ENCODE results near the gene UIMC1.
"Not testable (repeated sequence)": the region's sequence is repeated elsewhere in the genome, so short reads cannot be mapped to it uniquely, and the experiment has no call there.

The UIMC1 gene

GRCh38 chr5:176994460-176995121, 12.0 kb downstream of the UIMC1 start:
- Mint-ChIP-seq H3K4me3 (no peak overlapping the region), H3K27me3 (no peaks in the 10 kb centered on the region), H3K27ac (no peak overlapping the region), H3K9me3 (no peaks in the 10 kb centered on the region), H3K4me1 (peaks cover 21% of the 10 kb centered on the region)
- ATAC-seq, result no peak
- no peak for DNase-seq

DNA sequence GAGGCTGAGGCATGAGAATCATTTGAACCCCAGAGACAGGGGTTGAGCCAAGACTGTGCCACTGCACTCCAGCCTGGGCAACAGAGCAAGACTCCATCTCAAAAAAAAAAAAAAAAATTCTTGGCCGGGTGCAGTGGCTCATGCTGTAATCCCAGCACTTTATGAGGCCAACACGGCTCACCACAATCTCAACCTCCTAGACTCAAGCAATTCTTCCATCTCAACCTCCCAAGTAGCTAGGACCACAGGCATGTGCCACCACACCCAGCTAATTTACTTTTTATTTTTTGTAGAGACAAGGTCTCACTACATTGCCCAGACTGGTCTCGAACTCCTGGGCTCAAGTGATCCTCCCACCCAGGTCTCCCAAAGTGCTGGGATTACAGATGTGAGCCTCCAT, 13.5 kb downstream of the UIMC1 start:
- H3K27ac Mint-ChIP-seq, H3K9me3 Mint-ChIP-seq, ATAC-seq, H3K27me3 Mint-ChIP-seq, DNase-seq, H3K4me3 Mint-ChIP-seq: not testable (repeated sequence)
- H3K4me1 Mint-ChIP-seq, result peaks cover 24% of the 10 kb centered on the region

DNA sequence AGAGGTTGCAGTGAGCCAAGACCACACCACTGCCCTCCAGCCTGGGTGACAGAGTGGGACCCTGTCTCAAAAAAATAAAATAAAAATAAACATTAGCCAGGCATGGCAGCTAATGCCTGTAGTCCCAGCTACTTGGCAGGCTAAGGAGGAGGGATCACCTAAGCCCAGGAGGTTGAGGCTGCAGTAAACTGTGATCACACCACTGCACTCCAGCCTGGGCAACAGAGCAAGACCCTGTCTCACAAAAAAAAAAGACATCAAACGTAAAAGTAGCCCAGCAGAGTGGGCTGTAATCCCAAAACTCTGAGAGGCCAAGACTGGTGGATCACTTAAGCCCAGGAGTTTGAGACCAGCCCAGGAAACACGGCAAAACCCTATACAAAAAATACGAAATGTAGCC, 19.0 kb downstream of the UIMC1 start:
- no peaks in the 10 kb centered on the region for H3K27me3 Mint-ChIP-seq
- no peak for DNase-seq
- peaks cover 31% of the 10 kb centered on the region for H3K4me1 Mint-ChIP-seq
- no peak for ATAC-seq
- H3K9me3 Mint-ChIP-seq, result no peaks in the 10 kb centered on the region
- H3K4me3 Mint-ChIP-seq, result no peak overlapping the region
- no peak overlapping the region for H3K27ac Mint-ChIP-seq

GRCh38 chr5:176986280-176986679, 20.3 kb downstream of the UIMC1 start:
- Mint-ChIP-seq H3K9me3 (no peaks in the 10 kb centered on the region), H3K4me1 (peaks cover 30% of the 10 kb centered on the region)
- ATAC-seq, result no peak

DNA sequence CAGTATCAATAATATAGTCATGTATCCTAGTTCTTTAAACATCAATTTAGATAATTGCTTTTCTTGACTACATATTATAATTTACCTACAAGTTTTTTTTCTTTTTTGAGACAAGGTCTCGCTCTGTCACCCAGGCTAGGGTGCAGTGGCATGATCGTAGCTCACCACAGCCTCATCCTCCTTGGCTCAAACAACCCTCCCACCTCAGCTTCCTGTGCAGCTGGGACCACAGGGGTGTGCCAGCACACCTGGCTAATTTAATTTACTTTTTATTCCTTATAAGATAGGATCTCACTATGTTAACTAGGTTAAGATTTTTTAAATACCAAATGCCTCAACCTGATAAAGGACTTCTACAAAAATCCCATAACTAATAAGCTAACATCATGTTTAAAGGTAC, 21.1 kb downstream of the UIMC1 start:
- ATAC-seq, result peak; percentile 80
- no peaks in the 10 kb centered on the region for H3K9me3 Mint-ChIP-seq
- no peak for DNase-seq
- H3K4me3 Mint-ChIP-seq, result no peak overlapping the region
- peaks cover 30% of the 10 kb centered on the region for H3K4me1 Mint-ChIP-seq
- no peaks in the 10 kb centered on the region for H3K27me3 Mint-ChIP-seq
- H3K27ac Mint-ChIP-seq, result peak overlapping the region in 1 of 2 donors; percentile 67

More at GRCh38 chr5:176986280-176986679, 20.3 kb downstream of the UIMC1 start:
- no peak for DNase-seq
- Mint-ChIP-seq H3K27me3 (no peaks in the 10 kb centered on the region), H3K4me3 (no peak overlapping the region), H3K27ac (no peak overlapping the region)

DNA sequence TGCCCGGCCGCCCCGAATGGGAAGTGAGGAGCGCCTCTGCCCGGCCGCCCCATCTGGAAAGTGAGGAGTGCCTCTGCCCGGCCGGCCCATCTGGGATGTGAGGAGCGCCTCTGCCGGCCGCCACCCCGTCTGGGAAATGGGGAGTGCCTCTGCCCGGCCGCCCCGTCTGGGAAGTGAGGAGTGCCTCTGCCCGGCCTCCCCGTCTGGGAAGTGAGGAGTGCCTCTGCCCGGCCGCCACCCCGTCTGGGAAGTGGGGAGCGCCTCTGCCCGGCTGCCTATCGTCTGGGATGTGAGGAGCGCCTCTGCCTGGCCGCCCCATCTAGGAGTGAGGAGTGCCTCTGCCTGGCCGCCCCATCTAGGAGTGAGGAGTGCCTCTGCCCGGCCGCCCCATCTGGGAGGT, 22.4 kb downstream of the UIMC1 start:
- not testable (repeated sequence) for ATAC-seq, H3K27me3 Mint-ChIP-seq, H3K9me3 Mint-ChIP-seq, H3K4me3 Mint-ChIP-seq, DNase-seq
- peaks cover 30% of the 10 kb centered on the region for H3K4me1 Mint-ChIP-seq
- H3K27ac Mint-ChIP-seq, result peak overlapping the region in 1 of 2 donors; percentile 28

DNA sequence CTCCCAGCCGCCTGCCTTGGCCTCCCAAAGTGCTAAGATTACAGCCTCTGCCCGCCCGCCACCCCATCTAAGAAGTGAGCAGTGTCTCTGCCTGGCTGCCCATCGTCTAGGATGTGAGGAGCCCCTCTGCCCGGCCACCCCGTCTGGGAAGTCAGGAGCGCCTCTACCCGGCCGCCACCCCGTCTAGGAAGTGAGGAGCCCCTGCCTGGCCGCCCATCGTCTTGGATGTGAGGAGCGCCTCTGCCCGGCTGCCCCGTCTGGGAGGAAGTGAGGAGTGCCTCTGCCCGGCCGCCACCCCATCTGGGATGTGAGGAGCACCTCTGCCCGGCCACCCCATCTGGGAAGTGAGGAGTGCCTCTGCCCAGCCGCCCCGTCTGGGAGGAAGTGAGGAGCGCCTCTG, 23.0 kb downstream of the UIMC1 start:
- not testable (repeated sequence) for H3K27ac Mint-ChIP-seq, H3K27me3 Mint-ChIP-seq, H3K4me3 Mint-ChIP-seq, ATAC-seq, H3K9me3 Mint-ChIP-seq, DNase-seq
- peaks cover 28% of the 10 kb centered on the region for H3K4me1 Mint-ChIP-seq

GRCh38 chr5:176983112-176983511, 23.5 kb downstream of the UIMC1 start:
- H3K4me3 Mint-ChIP-seq, DNase-seq, ATAC-seq, H3K27me3 Mint-ChIP-seq, H3K27ac Mint-ChIP-seq, H3K9me3 Mint-ChIP-seq: not testable (repeated sequence)
- H3K4me1 Mint-ChIP-seq, result peaks cover 24% of the 10 kb centered on the region

- peaks cover 12% of the 10 kb centered on the region for H3K4me1 Mint-ChIP-seq
- no peaks in the 10 kb centered on the region for H3K9me3 Mint-ChIP-seq
- DNase-seq (no peak), ATAC-seq (no peak)
- no peaks in the 10 kb centered on the region for H3K27me3 Mint-ChIP-seq
- H3K27ac Mint-ChIP-seq, result peak overlapping the region in 1 of 2 donors; percentile 54
- H3K4me3 Mint-ChIP-seq, result no peak overlapping the region
Measured at GRCh38 chr5:176980818-176981217, 25.8 kb downstream of the UIMC1 start.

- ATAC-seq (no peak), DNase-seq (no peak)
- Mint-ChIP-seq H3K27me3 (no peaks in the 10 kb centered on the region), H3K4me1 (peaks cover 13% of the 10 kb centered on the region), H3K27ac (no peak overlapping the region), H3K9me3 (no peaks in the 10 kb centered on the region), H3K4me3 (no peak overlapping the region)
Measured at GRCh38 chr5:176979669-176980068, 26.9 kb downstream of the UIMC1 start.

DNA sequence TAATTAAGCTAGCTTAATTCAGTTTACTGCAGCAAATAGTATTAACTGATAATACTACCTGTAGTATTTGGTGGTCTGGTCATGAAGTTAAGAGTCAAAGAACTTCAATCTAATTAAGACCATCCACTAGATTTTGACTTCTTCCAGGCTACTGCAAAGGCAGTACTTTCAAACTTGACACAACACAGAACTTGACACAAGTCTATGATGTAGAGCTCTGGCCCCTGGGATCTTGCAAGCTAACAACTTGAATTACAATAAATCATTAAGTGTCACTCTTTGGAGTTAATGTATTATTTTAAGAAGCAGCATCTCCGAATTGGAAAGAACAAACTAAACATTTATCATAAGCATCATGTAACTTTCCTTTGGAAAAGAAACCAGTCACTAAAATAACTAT, 40.9 kb downstream of the UIMC1 start:
- ATAC-seq (no peak), DNase-seq (no peak)
- no peaks in the 10 kb centered on the region for H3K4me1 Mint-ChIP-seq
- H3K27me3 Mint-ChIP-seq, result no peaks in the 10 kb centered on the region
- no peak overlapping the region for H3K4me3 Mint-ChIP-seq
- H3K27ac Mint-ChIP-seq, result no peak overlapping the region
- H3K9me3 Mint-ChIP-seq, result no peaks in the 10 kb centered on the region

DNA sequence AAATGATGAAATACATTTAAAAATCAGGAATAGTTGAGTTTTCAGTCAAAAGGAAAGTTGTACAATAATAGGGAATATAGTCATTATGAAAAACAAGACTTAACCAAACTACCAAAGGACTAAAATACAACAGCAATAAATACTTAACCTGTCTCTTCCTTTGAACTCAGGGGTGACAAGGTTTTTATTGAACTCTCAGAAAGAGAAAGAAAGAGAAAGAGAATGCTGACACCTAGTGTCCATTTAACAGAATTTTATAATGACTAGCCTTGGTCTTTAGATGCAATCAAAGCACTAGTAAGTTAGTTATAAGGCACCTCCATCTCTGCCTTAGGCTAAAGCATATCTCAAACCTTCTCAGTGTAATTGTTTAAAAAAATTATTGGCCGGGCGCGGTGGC, 47.5 kb downstream of the UIMC1 start:
- Mint-ChIP-seq H3K4me3 (no peak overlapping the region), H3K9me3 (no peaks in the 10 kb centered on the region), H3K4me1 (no peaks in the 10 kb centered on the region), H3K27ac (no peak overlapping the region), H3K27me3 (no peaks in the 10 kb centered on the region)
- no peak for DNase-seq
- peak; percentile 79 for ATAC-seq

DNA sequence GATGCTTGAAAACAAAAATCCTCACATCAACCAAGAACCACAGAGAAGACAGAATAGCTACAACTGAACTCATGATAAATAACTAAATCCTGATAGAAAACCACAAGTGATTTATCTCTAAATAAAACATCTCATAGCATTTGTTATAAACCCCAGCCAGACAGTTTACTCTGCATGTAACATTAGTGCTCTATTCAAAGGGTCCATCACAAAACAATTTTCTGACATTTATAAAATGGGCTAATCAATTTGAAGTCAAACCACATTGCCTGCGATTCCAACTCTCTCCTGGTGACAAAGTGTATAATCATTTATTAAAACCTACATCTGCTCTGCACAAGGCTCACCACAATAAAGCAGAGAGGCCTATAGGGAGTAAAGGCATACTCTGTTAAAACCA, 49.8 kb downstream of the UIMC1 start:
- no peaks in the 10 kb centered on the region for H3K9me3 Mint-ChIP-seq
- ATAC-seq, result no peak
- no peak for DNase-seq
- H3K4me1 Mint-ChIP-seq, result no peaks in the 10 kb centered on the region
- no peak overlapping the region for H3K4me3 Mint-ChIP-seq
- H3K27ac Mint-ChIP-seq, result no peak overlapping the region
- H3K27me3 Mint-ChIP-seq, result no peaks in the 10 kb centered on the region

GRCh38 chr5:176955895-176956294, 50.7 kb downstream of the UIMC1 start:
- H3K27me3 Mint-ChIP-seq, result no peaks in the 10 kb centered on the region
- no peak overlapping the region for H3K4me3 Mint-ChIP-seq
- H3K9me3 Mint-ChIP-seq, result no peaks in the 10 kb centered on the region
- no peak for ATAC-seq
- H3K27ac Mint-ChIP-seq, result no peak overlapping the region
- DNase-seq, result no peak
- no peaks in the 10 kb centered on the region for H3K4me1 Mint-ChIP-seq

GRCh38 chr5:176954050-176954449, 52.5 kb downstream of the UIMC1 start:
- DNase-seq (no peak), ATAC-seq (no peak)
- Mint-ChIP-seq H3K4me1 (no peaks in the 10 kb centered on the region), H3K27ac (no peak overlapping the region), H3K9me3 (no peaks in the 10 kb centered on the region), H3K27me3 (no peaks in the 10 kb centered on the region), H3K4me3 (no peak overlapping the region)

DNA sequence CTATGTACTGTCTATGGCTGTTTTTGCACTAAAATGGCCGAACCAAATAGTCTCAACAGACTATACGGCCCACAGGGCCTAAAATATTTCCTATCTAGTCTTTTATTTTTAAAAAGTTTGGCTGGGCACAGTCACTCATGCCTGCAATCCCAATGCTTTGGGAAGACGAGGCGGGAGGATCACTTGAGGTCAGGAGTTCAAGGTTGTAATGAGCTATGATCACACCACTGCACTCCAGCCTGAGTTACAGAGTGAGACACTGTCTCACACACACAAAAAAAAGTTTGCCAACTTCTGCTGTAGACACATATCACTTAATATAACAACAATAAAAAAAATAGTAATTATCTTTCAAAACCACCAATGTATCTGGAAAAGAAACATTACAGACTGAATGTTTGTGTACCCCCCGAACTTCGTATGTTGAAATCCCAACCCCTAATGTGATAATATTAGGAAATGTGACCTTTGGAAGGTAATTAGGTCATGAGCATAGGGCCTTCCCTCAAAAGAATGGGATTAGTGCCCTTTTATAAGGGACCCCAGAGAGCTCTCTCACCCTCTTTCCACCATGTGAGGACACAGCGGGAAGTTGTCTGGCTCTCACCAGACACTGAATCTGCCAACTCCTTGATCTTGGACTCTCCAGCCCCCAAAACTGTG, 53.9 kb downstream of the UIMC1 start:
- DNase-seq, result no peak
- H3K4me3 Mint-ChIP-seq, result no peak overlapping the region
- peak overlapping the region in 1 of 2 donors; percentile 5 for H3K27ac Mint-ChIP-seq
- ATAC-seq, result no peak
- no peaks in the 10 kb centered on the region for H3K9me3 Mint-ChIP-seq
- no peaks in the 10 kb centered on the region for H3K27me3 Mint-ChIP-seq
- H3K4me1 Mint-ChIP-seq, result no peaks in the 10 kb centered on the region

DNA sequence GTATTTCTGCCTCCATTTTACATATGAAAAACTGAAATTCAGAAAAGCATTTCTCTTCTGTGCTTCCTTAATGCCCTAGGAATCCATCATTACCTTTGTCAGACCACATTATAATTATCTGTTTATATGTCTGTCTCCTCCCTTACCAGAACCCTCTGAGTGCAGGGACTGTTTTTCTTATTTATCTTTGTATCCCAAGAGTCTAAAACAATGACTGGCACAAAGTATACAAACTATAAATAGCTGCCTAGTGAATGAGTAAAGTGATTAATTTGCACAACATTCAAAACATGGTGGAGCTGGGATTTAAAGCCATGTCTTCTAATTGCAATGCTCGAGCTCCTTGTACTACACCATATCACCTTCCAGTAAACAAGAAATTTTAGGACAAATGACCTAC, 58.1 kb downstream of the UIMC1 start:
- DNase-seq (no peak), ATAC-seq (no peak)
- Mint-ChIP-seq H3K4me3 (no peak overlapping the region), H3K27me3 (no peaks in the 10 kb centered on the region), H3K9me3 (no peaks in the 10 kb centered on the region), H3K27ac (no peak overlapping the region), H3K4me1 (no peaks in the 10 kb centered on the region)

Measured in stimulated activated naive CD8-positive, alpha-beta T cell treated with anti-CD3 and anti-CD28 coated beads, Interleukin-15, amount 100 ng/mL, for 72 hours (primary cell).